SK-N-SH (cell line): ENCODE data around the gene EIF5A. TPM values are rescaled to one million over a fixed set of nuclear protein-coding genes. Genes with fewer than 3 reads are reported as not detected.

Source experiments
- CTCF ChIA-PET: fragments of 300-600, 350-600 bp; formaldehyde crosslinking; extraction: SDS; loops from one replicate; lab custom pipeline; 2021; lab: Yijun Ruan, JAX
- POLR2A ChIA-PET: fragments of 350-600 bp; sonication (Branson Sonifier 250); formaldehyde crosslinking; extraction: SDS; loops from one replicate; lab custom pipeline; 2020; ENCODE audit warnings: antibody characterized with exemption, inconsistent platforms; lab: Yijun Ruan, JAX
- DNase-seq: peaks from one replicate; pipeline ENCODE4 v3.0.0; 2012
- H2AFZ ChIP-seq: fragments of 200-600 bp; sonication (generic); 2 replicates; pipeline ENCODE4 v1.8.1; 2016; ENCODE audit warnings: antibody characterized with exemption, mild to moderate bottlenecking, low read depth
- H3F3A ChIP-seq: fragments of 200-600 bp; sonication (generic); replicated peaks from 2 replicates; pipeline ENCODE3; 2016; ENCODE audit warnings: antibody characterized with exemption, mild to moderate bottlenecking; ENCODE audit not compliant: insufficient read depth
- H3K27ac ChIP-seq, 2 experiments: fragments of 200-500 bp in 1 of 2; fragments of 200-600 bp in 1 of 2; sonication (Bioruptor generic) in 1 of 2; sonication (generic), shearing (Covaris generic) in 1 of 2; 2 replicates each; pipeline versions ENCODE4 v1.5.1 to v1.6.1; 2014 to 2016; ENCODE audit warnings: low read depth in 2 of 2, inconsistent platforms in 1 of 2, low read length in 1 of 2, mild to moderate bottlenecking in 1 of 2, mixed read lengths in 1 of 2
- H3K27me3 ChIP-seq: fragments of 200-600 bp; sonication (generic), shearing (Covaris generic); 2 replicates; pipeline ENCODE4 v1.6.1; 2016; ENCODE audit warnings: mixed run types; ENCODE audit not compliant: insufficient read depth
- H3K36me3 ChIP-seq, 2 experiments: fragments of 200-500 bp in 1 of 2; fragments of 200-600 bp in 1 of 2; sonication (Bioruptor generic) in 1 of 2; sonication (generic) in 1 of 2; replicated peaks in 1 of 2; 2 replicates each; pipeline versions ENCODE3 to v1.5.1; 2014 to 2016; ENCODE audit warnings: low read length in 1 of 2, mild to moderate bottlenecking in 1 of 2; ENCODE audit not compliant: insufficient read depth in 2 of 2, control insufficient read depth in 1 of 2
- H3K4me1 ChIP-seq, 2 experiments: fragments of 200-500 bp in 1 of 2; fragments of 200-600 bp in 1 of 2; sonication (Bioruptor generic) in 1 of 2; sonication (generic), shearing (Covaris generic) in 1 of 2; 2 replicates each; pipeline versions ENCODE4 v1.5.1 to v1.6.1; 2014 to 2016; ENCODE audit warnings: low read depth in 1 of 2, low read length in 1 of 2, mixed run types in 1 of 2; ENCODE audit not compliant: insufficient read depth in 2 of 2, control insufficient read depth in 1 of 2
- H3K4me2 ChIP-seq: fragments of 200-600 bp; sonication (generic), shearing (Covaris generic); 2 replicates; pipeline ENCODE4 v1.6.1; 2017; ENCODE audit warnings: mixed run types
- H3K4me3 ChIP-seq, 2 experiments: fragments of 200-500 bp in 1 of 2; fragments of 200-600 bp in 1 of 2; sonication (Bioruptor generic) in 1 of 2; sonication (generic), shearing (Covaris generic) in 1 of 2; 2 replicates each; pipeline versions ENCODE4 v1.5.1 to v1.8.1; 2014 to 2016; ENCODE audit warnings: low read depth in 2 of 2, inconsistent platforms in 1 of 2, low read length in 1 of 2, mild to moderate bottlenecking in 1 of 2, mixed read lengths in 1 of 2, moderate library complexity in 1 of 2
- H3K79me2 ChIP-seq: fragments of 200-600 bp; sonication (generic); 2 replicates; pipeline ENCODE4 v1.8.1; 2017; ENCODE audit warnings: mild to moderate bottlenecking; ENCODE audit not compliant: insufficient read depth
- H3K9ac ChIP-seq: fragments of 200-600 bp; sonication (generic); 2 replicates; pipeline ENCODE4 v1.6.1; 2017; ENCODE audit warnings: mixed run types
- H3K9me2 ChIP-seq: fragments of 200-600 bp; sonication (generic); 2 replicates; pipeline ENCODE4 v1.6.1; 2017; ENCODE audit warnings: mixed run types
- H3K9me3 ChIP-seq: fragments of 200-600 bp; sonication (generic); 2 replicates; pipeline ENCODE4 v1.6.1; 2017; ENCODE audit warnings: mixed run types, mild to moderate bottlenecking, moderate library complexity
- H4K20me1 ChIP-seq: fragments of 200-600 bp; sonication (generic); 2 replicates; pipeline ENCODE4 v1.6.1; 2017; ENCODE audit warnings: mild to moderate bottlenecking, mixed run types; ENCODE audit not compliant: insufficient read depth
- CHD2 ChIP-seq: fragments of 150-350 bp; IDR thresholded peaks from 2 replicates; pipeline ENCODE4 v1.6.1; 2018; ENCODE audit warnings: low read length; ENCODE audit not compliant: partially characterized antibody
- CTCF ChIP-seq: fragments of 200-600 bp; sonication (generic); IDR thresholded peaks from 2 replicates; pipeline ENCODE4 v1.6.1; 2017; ENCODE audit warnings: antibody characterized with exemption, mild to moderate bottlenecking, moderate library complexity
- EP300 ChIP-seq, 2 experiments: IDR thresholded peaks; 2 replicates each; pipeline versions ENCODE4 v1.4.0 to v1.6.1; 2012; ENCODE audit warnings: borderline replicate concordance in 1 of 2, low read depth in 1 of 2, low read length in 1 of 2
- FOXJ3 ChIP-seq: sonication (generic); formaldehyde crosslinking; IDR thresholded peaks from 2 replicates; pipeline ENCODE4 v1.5.1; 2020; ENCODE audit warnings: mild to moderate bottlenecking, missing genetic modification reagents
- GABPA ChIP-seq: IDR thresholded peaks from 2 replicates; pipeline ENCODE4 v1.4.0; 2012; ENCODE audit warnings: low read depth, mild to moderate bottlenecking
- GATA2 ChIP-seq: sonication (generic); formaldehyde crosslinking; IDR thresholded peaks from 2 replicates; pipeline ENCODE4 v1.5.0; 2020; ENCODE audit warnings: mild to moderate bottlenecking, missing genetic modification reagents
- IRF3 ChIP-seq: fragments of 150-350 bp; IDR thresholded peaks from 2 replicates; pipeline ENCODE4 v1.6.1; 2016; ENCODE audit warnings: mild to moderate bottlenecking, low read depth, low read length
- JUND ChIP-seq: IDR thresholded peaks from 2 replicates; pipeline ENCODE4 v1.4.0; 2012
- MEF2A ChIP-seq: IDR thresholded peaks from 2 replicates; pipeline ENCODE4 v1.4.0; 2012; ENCODE audit warnings: low read depth, borderline replicate concordance
- NRF1 ChIP-seq: IDR thresholded peaks from 2 replicates; pipeline ENCODE4 v1.6.1; 2012; ENCODE audit warnings: low read depth, mild to moderate bottlenecking, low read length
- RAD21 ChIP-seq: IDR thresholded peaks from 2 replicates; pipeline ENCODE4 v1.6.1; 2012; ENCODE audit warnings: mild to moderate bottlenecking, low read length
- RCOR1 ChIP-seq: fragments of 150-350 bp; IDR thresholded peaks from 2 replicates; pipeline ENCODE4 v1.6.1; 2017; ENCODE audit warnings: antibody characterized with exemption, low read length
- SIN3A ChIP-seq: IDR thresholded peaks from 2 replicates; pipeline ENCODE4 v1.6.1; 2012; ENCODE audit warnings: low read depth, mild to moderate bottlenecking, low read length, moderate library complexity, borderline replicate concordance
- SMC3 ChIP-seq: IDR thresholded peaks from 2 replicates; pipeline ENCODE4 v1.6.1; 2012; ENCODE audit warnings: low read depth, low read length, improper control_type of control experiment
- TAF1 ChIP-seq: IDR thresholded peaks from 2 replicates; pipeline ENCODE4 v1.6.1; 2012; ENCODE audit warnings: low read depth, mild to moderate bottlenecking, low read length, moderate library complexity, borderline replicate concordance
- TEAD4 ChIP-seq: IDR thresholded peaks from 2 replicates; pipeline ENCODE4 v1.4.0; 2012; ENCODE audit warnings: mild to moderate bottlenecking, borderline replicate concordance; ENCODE audit not compliant: insufficient read depth
- USF2 ChIP-seq: fragments of 150-350 bp; IDR thresholded peaks from 2 replicates; pipeline ENCODE4 v1.6.1; 2017; ENCODE audit warnings: antibody characterized with exemption, low read length, low read depth, borderline replicate concordance
- YY1 ChIP-seq: IDR thresholded peaks from 2 replicates; pipeline ENCODE4 v1.4.0; 2012; ENCODE audit warnings: low read depth, mild to moderate bottlenecking
- WGBS: methylation state at CpG from one replicate; pipeline ENCODE4 v1.1.6; 2017; ENCODE audit warnings: low lambda C conversion rate; 5-methylcytosine and 5-hydroxymethylcytosine counted together
- polyA plus RNA-seq, 3 experiments: library from polyadenylated mRNA; depleted of rRNA; stranded (reverse); fragments of >200 nt; gene quantifications; 2 replicates each; pipeline ENCODE4 v1.2.3, GENCODE V29; 2012

Gene EIF5A
- polyA plus RNA-seq, 1 of the 3 experiments (the other 2 are of a cell fraction), result 971 TPM

GRCh38 chr17:7259555-7259889 lies 47.9 kb upstream of the EIF5A start:
- Histone ChIP-seq H3K79me2 (no peaks in the 10 kb centered on the region; the same call in 1 of the 2 replicates), H3K4me3 (no peak overlapping the region), H2AFZ (no peak overlapping the region), H3K27ac (no peak overlapping the region), H3K4me1 (peaks cover 0 to 3% of the 10 kb centered on the region in 2 experiments; a peak in 2 of 4 replicates), H3K4me2 (no peak overlapping the region), H3F3A (peaks cover 28% of the 10 kb centered on the region), H3K36me3 (peaks cover 12 to 27% of the 10 kb centered on the region in 2 experiments), H3K27me3 (no peaks in the 10 kb centered on the region), H3K9ac (no peak overlapping the region), H3K9me3 (no peaks in the 10 kb centered on the region), H4K20me1 (no peaks in the 10 kb centered on the region), H3K9me2 (no peaks in the 10 kb centered on the region)
- no peak for DNase-seq
- no peak for TF ChIP-seq GATA2 (CRISPR knock-in tag)
- TF ChIP-seq SMC3, result no peak
- TF ChIP-seq RCOR1, result no peak
- TF ChIP-seq RAD21, result no peak
- no peak for TF ChIP-seq IRF3
- TF ChIP-seq YY1, result no peak
- TF ChIP-seq GABPA, result no peak
- TF ChIP-seq FOXJ3 (CRISPR knock-in tag), result no peak
- no peak for TF ChIP-seq CHD2
- no peak for TF ChIP-seq TAF1
- no peak for TF ChIP-seq MEF2A
- no peak for TF ChIP-seq TEAD4
- TF ChIP-seq EP300 (IDR thresholded peaks at IDR 0.05; ENCODE audit: borderline replicate concordance in 1 of 2, low read depth in 1 of 2, low read length in 1 of 2), result no peak
- no peak for TF ChIP-seq JUND
- no peak for TF ChIP-seq CTCF
- no peak for TF ChIP-seq SIN3A
- TF ChIP-seq NRF1, result no peak
- TF ChIP-seq USF2, result no peak
- ChIA-PET CTCF (interaction anchor here (0.9 to 1.9 kb wide), 4 partner anchors 21 to 42 kb away, joined by 3 to 13 read pairs (median 4); no protein-coding TSS in a partner anchor), POLR2A (no interaction called here)
- WGBS, result 98% methylated on average over 6 of the region's 6 CpGs
